NCI-H2196 treated with DMSO at 0.1 percent for 48 hours (cell line): Measurements from ENCODE around the gene IRX5.

Source experiments
- DNase-seq: peaks from one replicate; lab custom pipeline; 2025; ENCODE audit not compliant: unreplicated experiment; lab: John Stamatoyannopoulos, UW

Gene IRX5

GRCh38 chr16:54946909-54947308 lies 16.2 kb downstream of the IRX5 start:
- no peak for DNase-seq

DNA sequence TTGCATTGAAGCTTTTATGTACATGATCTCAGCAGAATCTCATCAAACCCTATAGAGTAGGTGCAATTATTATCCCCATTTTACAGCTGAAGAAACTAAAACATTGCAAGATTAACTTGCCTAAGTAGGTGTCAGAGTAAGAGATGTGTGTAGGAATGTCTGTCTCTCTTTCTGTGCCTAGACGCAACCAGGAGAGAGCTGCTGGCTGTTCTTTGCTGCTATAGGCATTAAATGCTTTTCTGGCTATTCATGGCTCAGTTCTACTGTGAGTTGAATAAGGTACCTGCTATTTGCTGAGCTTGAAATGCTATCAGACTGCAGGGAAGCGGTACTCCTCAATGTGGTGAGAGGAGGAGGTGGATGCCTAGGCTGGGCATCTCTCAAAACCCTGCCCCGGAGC lies 17.0 kb downstream of the IRX5 start:
- no peak for DNase-seq

- DNase-seq, result no peak
Measured at GRCh38 chr16:54952195-54952594, 21.5 kb downstream of the IRX5 start.

DNA sequence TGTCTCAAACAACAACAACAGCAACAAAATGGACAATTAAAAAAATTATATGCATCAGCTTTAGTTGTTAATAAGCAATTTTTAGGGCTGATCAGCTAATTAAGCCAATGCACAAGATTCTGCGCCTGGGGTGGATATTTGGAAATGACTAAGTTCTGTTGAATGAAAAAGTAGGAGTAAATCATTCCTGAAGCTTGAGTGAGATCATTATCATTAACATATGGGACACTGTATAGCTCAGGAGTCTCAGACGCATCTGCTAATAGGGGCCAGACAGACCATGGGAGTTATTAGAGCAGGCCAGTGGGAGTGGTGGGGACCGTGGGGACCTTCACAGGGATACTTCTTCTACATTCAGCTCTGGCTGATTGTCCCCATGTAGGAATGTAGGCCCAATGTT lies 22.8 kb downstream of the IRX5 start:
- no peak for DNase-seq

- DNase-seq, result no peak
Measured at GRCh38 chr16:54954220-54954619, 23.6 kb downstream of the IRX5 start.

GRCh38 chr16:54955757-54956156 lies 25.1 kb downstream of the IRX5 start:
- no peak for DNase-seq

GRCh38 chr16:54957403-54958166 lies 26.9 kb downstream of the IRX5 start:
- DNase-seq, result no peak

GRCh38 chr16:54962045-54962444 lies 31.4 kb downstream of the IRX5 start:
- no peak for DNase-seq

- DNase-seq, result no peak
Measured at GRCh38 chr16:54964239-54964638, 33.6 kb downstream of the IRX5 start.

DNA sequence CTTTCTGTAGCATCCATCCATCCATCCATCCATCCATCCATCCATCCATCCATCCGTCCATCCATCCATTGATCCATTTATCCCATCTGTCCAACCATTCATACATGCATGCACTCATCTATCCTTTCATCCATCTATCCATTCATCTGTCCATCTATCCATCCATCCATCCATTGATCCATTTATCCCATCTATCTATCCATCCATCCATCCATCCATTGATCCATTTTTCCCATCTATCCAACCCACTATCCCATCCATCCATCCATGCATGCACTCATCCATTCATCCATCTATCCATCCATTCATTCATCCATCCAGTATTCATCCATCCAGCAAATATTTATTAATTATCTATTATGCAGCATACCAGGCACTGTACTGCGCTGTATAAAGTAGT lies 34.8 kb downstream of the IRX5 start:
- no peak for DNase-seq

- no peak for DNase-seq
Measured at GRCh38 chr16:54968011-54968410, 37.3 kb downstream of the IRX5 start.

DNA sequence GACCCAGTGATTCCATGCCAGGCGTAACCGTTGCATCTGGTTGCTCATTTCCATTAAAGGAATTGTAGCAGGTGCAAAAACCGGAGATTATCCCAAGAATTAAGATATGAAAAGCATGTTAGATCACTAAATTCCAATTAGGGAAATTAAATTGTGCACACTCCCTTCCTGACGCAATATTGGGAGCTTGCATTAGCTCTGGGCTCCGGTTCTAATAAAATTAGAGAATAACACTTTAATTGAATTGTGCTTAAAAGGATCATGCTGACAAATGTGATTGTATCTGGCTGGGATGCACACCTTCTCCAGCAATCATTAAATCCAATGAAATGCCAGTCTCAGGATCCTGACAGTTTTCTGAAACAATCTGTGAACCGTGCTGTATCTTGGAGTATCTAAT lies 38.1 kb downstream of the IRX5 start:
- no peak for DNase-seq

DNA sequence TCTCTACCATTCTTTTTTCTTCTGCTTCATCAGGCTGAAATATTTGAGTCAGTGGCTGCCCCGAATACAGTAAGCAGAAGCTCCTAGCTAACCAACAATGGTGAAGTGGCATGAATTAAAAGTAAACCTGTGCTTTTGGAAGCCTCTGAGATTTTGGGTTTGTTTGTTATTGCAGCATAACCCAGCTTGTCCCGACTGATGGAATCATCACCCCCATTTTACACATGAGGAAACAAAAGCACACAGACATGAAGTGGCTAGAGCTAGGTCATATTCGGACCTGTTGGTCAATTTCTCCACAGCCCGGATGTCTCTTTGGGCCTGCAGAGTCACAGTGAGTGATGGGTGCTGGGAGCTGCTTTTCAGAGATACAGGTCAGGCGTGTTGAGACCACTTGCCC lies 39.4 kb downstream of the IRX5 start:
- DNase-seq, result no peak

- no peak for DNase-seq
Measured at GRCh38 chr16:54974367-54974766, 43.7 kb downstream of the IRX5 start.

- DNase-seq, result no peak
Measured at GRCh38 chr16:54976651-54977200, 46.1 kb downstream of the IRX5 start.

DNA sequence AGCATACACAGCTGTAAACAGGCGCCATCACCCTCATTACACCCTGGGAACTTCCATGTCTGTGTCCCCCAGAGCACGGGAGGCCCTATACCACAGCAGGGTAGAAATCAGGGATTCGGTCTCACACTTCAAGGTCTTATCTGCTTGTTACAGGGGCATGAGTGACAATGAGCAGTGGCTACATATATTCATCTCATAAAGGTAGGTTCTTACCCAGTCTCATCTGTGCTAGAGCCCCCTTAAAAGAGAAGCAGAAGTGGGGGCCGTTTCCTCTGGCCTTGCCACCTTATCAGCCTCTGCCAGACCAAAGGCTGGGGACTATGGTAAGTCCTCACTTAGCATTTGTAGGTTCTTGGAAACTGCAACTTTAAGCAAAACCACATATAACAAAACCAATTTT lies 46.5 kb downstream of the IRX5 start:
- no peak for DNase-seq

- no peak for DNase-seq
Measured at GRCh38 chr16:54980821-54981220, 50.2 kb downstream of the IRX5 start.
